ENCODE results near the gene ALK. TPM values are rescaled to one million over a fixed set of nuclear protein-coding genes. Genes with fewer than 3 reads are reported as not detected.
A peak's percentile ranks its signal among the peaks of the same experiment; 100 is the strongest.

ALK gene
- polyA plus RNA-seq, 1 of the 3 experiments (the other 2 are of a cell fraction): 0.30 TPM

- no peak overlapping the region for H3K9ac ChIP-seq
These were observed 625.5 kb downstream of the ALK start for GRCh38 chr2:29295845-29296244.

More at GRCh38 chr2:29295845-29296244, 625.5 kb downstream of the ALK start:
- Histone ChIP-seq H3K79me2 (ENCODE audit: insufficient read depth) (no peaks in the 10 kb centered on the region), H3K27ac (ENCODE audit: low read depth in 2 of 2, low read length in 1 of 2) (peak overlapping the region in 1 of 2 experiments; percentile 16; a peak in 1 of 4 replicates), H3F3A (replicated peaks; ENCODE audit: insufficient read depth) (no peaks in the 10 kb centered on the region), H3K9me3 (no peaks in the 10 kb centered on the region), H3K27me3 (ENCODE audit: insufficient read depth) (no peaks in the 10 kb centered on the region), H3K4me2 (no peak overlapping the region), H3K36me3 (replicated peaks in 1 of 2; ENCODE audit: control insufficient read depth in 1 of 2, insufficient read depth in 2 of 2, low read length in 1 of 2) (peaks cover 0 to 2% of the 10 kb centered on the region in 2 experiments), H3K9me2 (no peaks in the 10 kb centered on the region), H4K20me1 (ENCODE audit: insufficient read depth) (no peaks in the 10 kb centered on the region), H3K4me1 (ENCODE audit: control insufficient read depth in 1 of 2, insufficient read depth in 2 of 2, low read depth in 1 of 2, low read length in 1 of 2) (no peaks in the 10 kb centered on the region; a peak in 2 of 4 replicates), H3K4me3 (ENCODE audit: low read depth in 2 of 2, low read length in 1 of 2) (no peak overlapping the region), H2AFZ (ENCODE audit: low read depth) (no peak overlapping the region)
- TF ChIP-seq SMC3 (IDR thresholded peaks at IDR 0.05; ENCODE audit: low read depth, low read length) (peak; percentile 75), EZH2phosphoT487 (IDR thresholded peaks at IDR 0.05; ENCODE audit: borderline replicate concordance, low read depth) (no peak), PBX3 (IDR thresholded peaks at IDR 0.05) (no peak), FOSL2 (IDR thresholded peaks at IDR 0.05; ENCODE audit: borderline replicate concordance, low read depth) (no peak), RXRA (IDR thresholded peaks at IDR 0.05; ENCODE audit: borderline replicate concordance, low read depth) (no peak), RAD21 (IDR thresholded peaks at IDR 0.05; ENCODE audit: low read length) (peak; percentile 88), TEAD4 (IDR thresholded peaks at IDR 0.05; ENCODE audit: borderline replicate concordance, insufficient read depth) (no peak), FOXM1 (IDR thresholded peaks at IDR 0.05; ENCODE audit: low read depth) (no peak), ELF1 (IDR thresholded peaks at IDR 0.05) (no peak), JUND (IDR thresholded peaks at IDR 0.05) (no peak), USF2 (IDR thresholded peaks at IDR 0.05; ENCODE audit: borderline replicate concordance, low read depth, low read length) (no peak), USF1 (IDR thresholded peaks at IDR 0.05; ENCODE audit: borderline replicate concordance, low read depth) (no peak), GABPA (IDR thresholded peaks at IDR 0.05; ENCODE audit: low read depth) (no peak), YY1 (IDR thresholded peaks at IDR 0.05; ENCODE audit: low read depth) (no peak), TAF1 (IDR thresholded peaks at IDR 0.05; ENCODE audit: borderline replicate concordance, low read depth, low read length) (no peak), CTCF (IDR thresholded peaks at IDR 0.05) (peak; percentile 49), MXI1 (IDR thresholded peaks at IDR 0.05; ENCODE audit: low read depth, low read length) (peak; percentile 26; the same call in 1 of the 2 replicates), REST (IDR thresholded peaks at IDR 0.05; ENCODE audit: low read depth, low read length) (0 out of 2 replicates have a peak, but pooled peaks have one; percentile 7), SIN3A (IDR thresholded peaks at IDR 0.05; ENCODE audit: borderline replicate concordance, low read depth, low read length) (no peak), NRF1 (IDR thresholded peaks at IDR 0.05; ENCODE audit: low read depth, low read length) (no peak)
- ChIA-PET CTCF (interaction anchor here (0.6 to 4.4 kb wide), 19 partner anchors 11 to 730 kb away, joined by 3 to 43 read pairs (median 3); no protein-coding TSS in a partner anchor), POLR2A (interaction anchor here (0.6 to 1.5 kb wide), 2 partner anchors 14 to 780 kb away, joined by 3 to 4 read pairs; no protein-coding TSS in a partner anchor)
- WGBS (ENCODE audit: low lambda C conversion rate): 38% methylated on average over 4 of the region's 4 CpGs
- DNase-seq: peak; percentile 54
